ENCODE results near the gene CDKAL1. TPM values are rescaled to one million over a fixed set of nuclear protein-coding genes. Genes with fewer than 3 reads are reported as not detected.

Gene CDKAL1
- total RNA-seq, 1 donor from 2014 or later: 14.8 TPM

DNA sequence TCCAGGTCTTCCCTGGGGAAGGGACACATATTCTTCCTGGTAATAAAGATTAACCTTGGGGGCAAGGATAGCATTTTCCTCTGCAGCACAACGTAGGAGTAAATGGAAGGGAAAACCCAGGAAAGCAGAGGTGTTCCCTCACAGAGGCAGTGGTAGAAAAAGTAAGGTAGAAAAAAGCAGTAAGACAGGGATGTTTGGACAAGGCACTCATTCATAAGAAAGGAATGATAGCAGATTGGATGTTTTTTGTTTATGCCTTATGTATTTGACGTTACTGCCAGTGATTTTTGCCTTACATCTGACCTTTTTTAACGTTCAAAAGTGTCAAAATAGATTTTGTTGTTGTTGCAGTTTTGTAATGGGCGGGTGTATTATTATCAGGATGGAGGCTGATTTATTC lies 395.0 kb downstream of the CDKAL1 start:
- no peak for DNase-seq (ENCODE audit: extremely low spot score, unreplicated experiment)
- no peaks in the 10 kb centered on the region for H3K9me3 Mint-ChIP-seq (ENCODE audit: unreplicated experiment)
- no peaks in the 10 kb centered on the region for H3K27me3 Mint-ChIP-seq (ENCODE audit: unreplicated experiment)

DNA sequence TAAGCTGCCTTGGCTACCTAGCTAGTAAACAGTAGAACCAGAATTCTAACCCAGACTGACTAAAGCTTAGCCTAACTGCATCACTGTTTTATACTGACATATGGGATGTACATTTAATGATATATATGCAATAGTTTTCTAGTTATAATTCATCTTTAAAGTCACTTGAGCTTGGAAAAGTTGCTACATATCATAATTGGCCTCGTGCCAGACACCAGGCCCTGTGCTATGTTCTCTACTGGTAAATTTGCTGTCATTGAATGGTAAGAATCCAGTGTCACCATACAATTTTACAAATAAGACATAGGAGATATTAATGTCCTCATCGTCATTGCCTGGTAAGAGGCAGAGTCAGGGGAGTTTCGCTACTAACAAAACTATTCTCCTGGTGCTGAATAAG lies 396.8 kb downstream of the CDKAL1 start:
- H3K27me3 Mint-ChIP-seq (ENCODE audit: unreplicated experiment): no peaks in the 10 kb centered on the region
- peaks cover 15% of the 10 kb centered on the region for H3K4me1 Mint-ChIP-seq (ENCODE audit: unreplicated experiment)
- no peaks in the 10 kb centered on the region for H3K36me3 Mint-ChIP-seq (ENCODE audit: unreplicated experiment)
- H3K27ac Mint-ChIP-seq (ENCODE audit: unreplicated experiment): no peak overlapping the region
- TF ChIP-seq, protein P1, sequence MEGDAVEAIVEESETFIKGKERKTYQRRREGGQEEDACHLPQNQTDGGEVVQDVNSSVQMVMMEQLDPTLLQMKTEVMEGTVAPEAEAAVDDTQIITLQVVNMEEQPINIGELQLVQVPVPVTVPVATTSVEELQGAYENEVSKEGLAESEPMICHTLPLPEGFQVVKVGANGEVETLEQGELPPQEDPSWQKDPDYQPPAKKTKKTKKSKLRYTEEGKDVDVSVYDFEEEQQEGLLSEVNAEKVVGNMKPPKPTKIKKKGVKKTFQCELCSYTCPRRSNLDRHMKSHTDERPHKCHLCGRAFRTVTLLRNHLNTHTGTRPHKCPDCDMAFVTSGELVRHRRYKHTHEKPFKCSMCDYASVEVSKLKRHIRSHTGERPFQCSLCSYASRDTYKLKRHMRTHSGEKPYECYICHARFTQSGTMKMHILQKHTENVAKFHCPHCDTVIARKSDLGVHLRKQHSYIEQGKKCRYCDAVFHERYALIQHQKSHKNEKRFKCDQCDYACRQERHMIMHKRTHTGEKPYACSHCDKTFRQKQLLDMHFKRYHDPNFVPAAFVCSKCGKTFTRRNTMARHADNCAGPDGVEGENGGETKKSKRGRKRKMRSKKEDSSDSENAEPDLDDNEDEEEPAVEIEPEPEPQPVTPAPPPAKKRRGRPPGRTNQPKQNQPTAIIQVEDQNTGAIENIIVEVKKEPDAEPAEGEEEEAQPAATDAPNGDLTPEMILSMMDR (IDR thresholded peaks at IDR 0.05): no peak
- H3K4me3 Mint-ChIP-seq (ENCODE audit: unreplicated experiment): no peak overlapping the region
- DNase-seq (ENCODE audit: extremely low spot score, unreplicated experiment): no peak
- H3K9me3 Mint-ChIP-seq (ENCODE audit: unreplicated experiment): no peaks in the 10 kb centered on the region

More for the DNA sequence above, 395.0 kb downstream of the CDKAL1 start:
- Mint-ChIP-seq H3K4me1 (ENCODE audit: unreplicated experiment) (peaks cover 17% of the 10 kb centered on the region), H3K36me3 (ENCODE audit: unreplicated experiment) (no peaks in the 10 kb centered on the region), H3K27ac (ENCODE audit: unreplicated experiment) (no peak overlapping the region), H3K4me3 (ENCODE audit: unreplicated experiment) (no peak overlapping the region)
- TF ChIP-seq, protein P1 (IDR thresholded peaks at IDR 0.05): no peak

DNA sequence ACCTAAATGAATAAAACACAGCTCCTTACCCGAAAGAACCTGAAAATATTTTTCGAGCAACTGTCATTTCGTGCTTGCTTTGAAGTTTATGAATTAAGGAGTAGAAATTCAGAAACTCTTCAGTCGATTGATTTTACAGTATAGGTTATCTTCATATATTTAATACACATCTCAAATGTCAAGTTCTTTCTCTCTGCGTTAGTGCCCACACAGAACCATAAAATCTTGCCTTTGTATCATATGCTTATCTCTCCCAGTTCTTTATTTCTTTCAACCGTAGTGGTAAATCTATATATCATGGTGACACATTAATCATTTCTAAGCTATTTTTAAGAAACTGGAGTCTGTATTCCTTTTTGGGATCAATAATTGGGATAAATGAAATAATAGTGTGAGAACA lies 397.5 kb downstream of the CDKAL1 start:
- no peak for DNase-seq (ENCODE audit: extremely low spot score, unreplicated experiment)
- Mint-ChIP-seq H3K36me3 (ENCODE audit: unreplicated experiment) (no peaks in the 10 kb centered on the region), H3K27ac (ENCODE audit: unreplicated experiment) (no peak overlapping the region), H3K9me3 (ENCODE audit: unreplicated experiment) (no peaks in the 10 kb centered on the region), H3K4me1 (ENCODE audit: unreplicated experiment) (peaks cover 13% of the 10 kb centered on the region), H3K27me3 (ENCODE audit: unreplicated experiment) (no peaks in the 10 kb centered on the region), H3K4me3 (ENCODE audit: unreplicated experiment) (no peak overlapping the region)
- TF ChIP-seq, protein P1 (IDR thresholded peaks at IDR 0.05): no peak

DNA sequence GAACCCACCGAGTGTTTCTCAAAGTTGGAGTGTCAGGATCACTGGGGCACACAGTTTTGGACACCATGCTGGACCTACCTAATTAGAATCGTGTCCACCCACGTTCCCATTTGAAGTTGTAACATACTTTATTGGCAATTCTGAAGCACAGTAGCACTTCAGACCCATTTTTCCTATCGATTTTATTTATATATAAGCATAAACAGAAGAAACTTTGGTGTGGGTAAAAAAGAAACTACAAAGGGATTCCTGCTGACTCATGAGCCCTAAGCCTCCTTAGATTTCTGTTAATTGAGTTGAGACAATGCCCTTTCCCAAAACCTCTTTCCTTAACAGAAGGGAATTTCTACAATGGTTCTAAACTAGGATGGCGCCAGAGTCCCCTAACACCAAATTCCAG lies 398.0 kb downstream of the CDKAL1 start:
- H3K4me1 Mint-ChIP-seq (ENCODE audit: unreplicated experiment): peaks cover 12% of the 10 kb centered on the region
- H3K9me3 Mint-ChIP-seq (ENCODE audit: unreplicated experiment): no peaks in the 10 kb centered on the region
- H3K36me3 Mint-ChIP-seq (ENCODE audit: unreplicated experiment): no peaks in the 10 kb centered on the region
- no peak overlapping the region for H3K4me3 Mint-ChIP-seq (ENCODE audit: unreplicated experiment)
- TF ChIP-seq, protein P1 (IDR thresholded peaks at IDR 0.05): no peak
- H3K27ac Mint-ChIP-seq (ENCODE audit: unreplicated experiment): no peak overlapping the region
- no peak for DNase-seq (ENCODE audit: extremely low spot score, unreplicated experiment)
- no peaks in the 10 kb centered on the region for H3K27me3 Mint-ChIP-seq (ENCODE audit: unreplicated experiment)

DNA sequence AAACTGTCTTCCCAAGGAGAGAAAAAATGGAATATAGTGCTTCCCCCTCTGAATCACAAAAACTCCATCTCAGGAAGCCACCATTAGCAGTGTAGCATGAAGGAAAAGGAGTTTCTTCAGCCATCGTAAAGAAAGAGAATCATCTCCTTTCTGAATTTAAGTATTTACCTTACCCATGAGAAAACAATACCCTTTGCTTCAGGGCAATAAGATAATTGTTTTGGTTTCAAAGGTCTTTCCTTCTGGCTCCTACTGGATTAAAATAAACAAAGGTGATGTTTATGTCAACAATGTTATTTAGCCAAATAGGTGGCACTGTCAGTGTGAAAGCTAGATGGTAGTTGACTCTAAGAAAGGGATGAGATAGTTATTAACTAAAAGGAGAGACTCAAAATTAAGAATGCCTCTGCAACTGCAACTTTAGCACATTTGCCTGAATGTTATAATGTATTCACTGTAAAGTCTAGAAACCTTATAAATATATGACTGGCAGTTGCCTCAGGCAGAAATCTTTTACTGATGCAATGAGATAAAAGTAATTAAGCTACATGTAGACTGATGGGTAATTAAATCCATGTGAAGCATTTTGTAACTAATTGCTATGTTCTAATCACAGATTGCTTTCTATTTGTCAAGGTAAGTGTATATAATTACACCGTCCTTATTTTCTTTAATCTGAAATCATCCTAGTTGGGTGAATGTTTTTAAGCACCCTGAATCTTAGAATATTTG lies 399.0 kb downstream of the CDKAL1 start:
- Mint-ChIP-seq H3K27me3 (ENCODE audit: unreplicated experiment) (no peaks in the 10 kb centered on the region), H3K4me3 (ENCODE audit: unreplicated experiment) (no peak overlapping the region), H3K4me1 (ENCODE audit: unreplicated experiment) (peaks cover 7% of the 10 kb centered on the region), H3K36me3 (ENCODE audit: unreplicated experiment) (peaks cover 3% of the 10 kb centered on the region), H3K9me3 (ENCODE audit: unreplicated experiment) (no peaks in the 10 kb centered on the region), H3K27ac (ENCODE audit: unreplicated experiment) (no peak overlapping the region)
- no peak for DNase-seq (ENCODE audit: extremely low spot score, unreplicated experiment)
- TF ChIP-seq, protein P1 (IDR thresholded peaks at IDR 0.05): no peak

All from osteocyte (in vitro differentiated cells).